ENCODE data around the gene C17orf67.

The C17orf67 gene

GRCh38 chr17:56833809-56834379, at the start of gene C17orf67, which contains the start of gene DGKE:
C17orf67 (minus strand) TSS chr17:56833920; CDS start chr17:56815810, 18,110 bp downstream.
DGKE (plus strand) TSS chr17:56834151; CDS start chr17:56834796, 645 bp downstream.
- in situ Hi-C loops (cut with MboI; ENCODE audit: low sequenced_read_pairs), result no loop called here

- in situ Hi-C loops (cut with MboI; ENCODE audit: low sequenced_read_pairs), result no loop called here
Observed at GRCh38 chr17:56881685-56882295, 48.1 kb upstream of the C17orf67 start.

GRCh38 chr17:56880571-56880970, 46.9 kb upstream of the C17orf67 start:
- in situ Hi-C loops (cut with MboI; ENCODE audit: low sequenced_read_pairs), result no loop called here

- in situ Hi-C loops (cut with MboI; ENCODE audit: low sequenced_read_pairs), result no loop called here
Observed at GRCh38 chr17:56880133-56880532, 46.4 kb upstream of the C17orf67 start.

GRCh38 chr17:56879280-56879679, 45.6 kb upstream of the C17orf67 start:
- in situ Hi-C loops (cut with MboI; ENCODE audit: low sequenced_read_pairs), result no loop called here

- in situ Hi-C loops (cut with MboI; ENCODE audit: low sequenced_read_pairs), result no loop called here
Observed at GRCh38 chr17:56876766-56877179, 43.1 kb upstream of the C17orf67 start.

- in situ Hi-C loops (cut with MboI; ENCODE audit: low sequenced_read_pairs), result no loop called here
Observed at GRCh38 chr17:56870081-56870651, 36.4 kb upstream of the C17orf67 start.

GRCh38 chr17:56868716-56869115, 35.0 kb upstream of the C17orf67 start:
- in situ Hi-C loops (cut with MboI; ENCODE audit: low sequenced_read_pairs), result no loop called here

GRCh38 chr17:56867948-56868376, 34.2 kb upstream of the C17orf67 start:
- in situ Hi-C loops (cut with MboI; ENCODE audit: low sequenced_read_pairs), result no loop called here

GRCh38 chr17:56866496-56866895, 32.8 kb upstream of the C17orf67 start:
- in situ Hi-C loops (cut with MboI; ENCODE audit: low sequenced_read_pairs), result no loop called here

GRCh38 chr17:56866076-56866475, 32.4 kb upstream of the C17orf67 start:
- in situ Hi-C loops (cut with MboI; ENCODE audit: low sequenced_read_pairs), result no loop called here

- in situ Hi-C loops (cut with MboI; ENCODE audit: low sequenced_read_pairs), result no loop called here
Observed at GRCh38 chr17:56863974-56864373, 30.3 kb upstream of the C17orf67 start.

GRCh38 chr17:56861899-56862298, 28.2 kb upstream of the C17orf67 start:
- in situ Hi-C loops (cut with MboI; ENCODE audit: low sequenced_read_pairs), result no loop called here

GRCh38 chr17:56851008-56851407, 17.3 kb upstream of the C17orf67 start:
- in situ Hi-C loops (cut with MboI; ENCODE audit: low sequenced_read_pairs), result no loop called here

GRCh38 chr17:56850591-56850990, 16.9 kb upstream of the C17orf67 start:
- in situ Hi-C loops (cut with MboI; ENCODE audit: low sequenced_read_pairs), result no loop called here

GRCh38 chr17:56849131-56849530, 15.4 kb upstream of the C17orf67 start:
- in situ Hi-C loops (cut with MboI; ENCODE audit: low sequenced_read_pairs), result no loop called here

- in situ Hi-C loops (cut with MboI; ENCODE audit: low sequenced_read_pairs), result no loop called here
Observed at GRCh38 chr17:56847106-56847505, 13.4 kb upstream of the C17orf67 start.

GRCh38 chr17:56845934-56846333, 12.2 kb upstream of the C17orf67 start:
- in situ Hi-C loops (cut with MboI; ENCODE audit: low sequenced_read_pairs), result no loop called here

GRCh38 chr17:56842577-56842976, 8.9 kb upstream of the C17orf67 start:
- in situ Hi-C loops (cut with MboI; ENCODE audit: low sequenced_read_pairs), result no loop called here

- in situ Hi-C loops (cut with MboI; ENCODE audit: low sequenced_read_pairs), result no loop called here
Observed at GRCh38 chr17:56838687-56839086, 5.0 kb upstream of the C17orf67 start.

GRCh38 chr17:56835264-56835585, 1.5 kb upstream of the C17orf67 start:
- in situ Hi-C loops (cut with MboI; ENCODE audit: low sequenced_read_pairs), result no loop called here
